Measurements from ENCODE around the gene ANGEL1. TPM values are rescaled to one million over a fixed set of nuclear protein-coding genes. Genes with fewer than 3 reads are reported as not detected.

Gene ANGEL1
- total and polyA plus RNA-seq, 2 donors (not counting 1 experiment from before 2014, with no cell fraction given) = 13.1 to 27.3 TPM

DNA sequence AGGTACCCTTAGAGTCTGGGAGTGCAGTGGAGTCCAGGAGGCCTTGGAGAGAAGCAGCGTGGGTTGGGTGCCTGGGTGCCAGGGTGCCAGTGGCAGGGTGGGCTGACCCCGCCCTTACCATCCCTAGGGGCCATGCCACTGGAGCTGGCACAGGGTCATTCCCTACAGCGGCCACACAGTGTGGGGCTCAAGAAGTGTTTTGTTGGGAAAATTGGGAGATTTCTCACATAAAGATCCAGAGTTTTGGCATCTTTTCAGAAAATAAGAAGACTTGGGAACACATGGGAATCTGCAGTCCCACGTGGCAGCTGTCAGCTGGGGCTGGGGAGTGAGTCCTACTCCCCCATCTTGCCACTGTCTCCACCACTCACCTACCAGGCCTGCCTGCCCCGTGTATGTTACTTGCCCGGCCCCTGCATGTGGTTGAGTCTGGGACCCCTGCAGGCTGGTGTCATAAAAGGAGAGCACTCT is 47.2 kb downstream of the ANGEL1 start:
- Histone ChIP-seq H3K36me3 (replicated peaks in 1 of 2; ENCODE audit: control extremely low read depth in 1 of 2, control insufficient read depth in 1 of 2, extremely low read depth in 1 of 2, insufficient read depth in 2 of 2, low read length in 1 of 2) (no peaks in the 10 kb centered on the region), H3K4me3 (ENCODE audit: control extremely low read depth in 1 of 5, extremely low read depth in 1 of 5, insufficient read depth in 1 of 5, low read depth in 2 of 5, low read length in 4 of 5) (no peak overlapping the region), H3K9ac (ENCODE audit: low read length) (no peak overlapping the region), H4K20me1 (ENCODE audit: control insufficient read depth, insufficient read depth, low read length, poor library complexity, severe bottlenecking) (no peaks in the 10 kb centered on the region), H3K4me2 (replicated peaks; ENCODE audit: low read depth, low read length, poor library complexity, severe bottlenecking) (no peak overlapping the region), H3K27me3 (replicated peaks in 1 of 4; ENCODE audit: control extremely low read depth in 1 of 4, control insufficient read depth in 3 of 4, insufficient read depth in 4 of 4, low read length in 3 of 4) (peaks cover 0 to 26% (median 11%) of the 10 kb centered on the region in 4 experiments), H3K27ac (ENCODE audit: low read length in 2 of 2) (no peak overlapping the region), H3K9me3 (ENCODE audit: control extremely low read depth in 1 of 3, control insufficient read depth in 2 of 3, insufficient read depth in 1 of 3, low read length in 2 of 3) (no peaks in the 10 kb centered on the region), H3K4me1 (ENCODE audit: control insufficient read depth in 2 of 2, insufficient read depth in 2 of 2, low read length in 2 of 2) (peaks cover 29 to 31% of the 10 kb centered on the region in 2 donors), H2AFZ (ENCODE audit: insufficient read depth, low read depth, low read length, poor library complexity, severe bottlenecking) (no peak overlapping the region), H3K79me2 (ENCODE audit: control insufficient read depth, insufficient read depth, low read length) (no peaks in the 10 kb centered on the region)
- WGBS (ENCODE audit: insufficient coverage) = 100% methylated on average over 4 of the region's 6 CpGs
- intact Hi-C loops (cut with micrococcal nuclease) = no loop called here
- ATAC-seq (ENCODE audit: low read depth) (no peak), DNase-seq (no peak)
- ChIA-PET CTCF (no interaction called here), POLR2A (no interaction called here)
- Mint-ChIP-seq H3K27me3 (peaks cover 17% of the 10 kb centered on the region), H3K9me3 (ENCODE audit: insufficient read depth) (no peaks in the 10 kb centered on the region), H3K4me1 (peaks cover 24% of the 10 kb centered on the region), H3K4me3 (no peak overlapping the region), H3K27ac (no peak overlapping the region)
- TF ChIP-seq EZH2 (IDR thresholded peaks at IDR 0.05; ENCODE audit: borderline replicate concordance, insufficient read depth, low read depth, low read length, poor library complexity, severe bottlenecking) (no peak), CTCF (IDR thresholded peaks at IDR 0.05) (no peak)

- no peaks in the 10 kb centered on the region for H3K36me3 ChIP-seq (replicated peaks in 1 of 2; ENCODE audit: control extremely low read depth in 1 of 2, control insufficient read depth in 1 of 2, extremely low read depth in 1 of 2, insufficient read depth in 2 of 2, low read length in 1 of 2)
- Mint-ChIP-seq H3K9me3 (ENCODE audit: insufficient read depth) (no peaks in the 10 kb centered on the region), H3K4me1 (peaks cover 18% of the 10 kb centered on the region), H3K27me3 (peaks cover 27% of the 10 kb centered on the region), H3K4me3 (peak overlapping the region; percentile 85), H3K27ac (no peak overlapping the region)
- no peak overlapping the region for H3K4me2 ChIP-seq (replicated peaks; ENCODE audit: low read depth, low read length, poor library complexity, severe bottlenecking)
- ChIA-PET POLR2A (no interaction called here), CTCF (no interaction called here)
- no peak overlapping the region for H3K9ac ChIP-seq (ENCODE audit: low read length)
- TF ChIP-seq CTCF (IDR thresholded peaks at IDR 0.05) (no peak), EZH2 (IDR thresholded peaks at IDR 0.05; ENCODE audit: borderline replicate concordance, insufficient read depth, low read depth, low read length, poor library complexity, severe bottlenecking) (no peak)
- ATAC-seq (ENCODE audit: low read depth) = no peak
- H3K27me3 ChIP-seq (replicated peaks in 1 of 4; ENCODE audit: control extremely low read depth in 1 of 4, control insufficient read depth in 3 of 4, insufficient read depth in 4 of 4, low read length in 3 of 4) = peaks cover 0 to 27% (median 11%) of the 10 kb centered on the region in 4 experiments
- WGBS (ENCODE audit: insufficient coverage) = 92% methylated on average over 7 of the region's 14 CpGs
- no peak for DNase-seq
- no peak overlapping the region for H3K27ac ChIP-seq (ENCODE audit: low read length in 2 of 2)
- H3K9me3 ChIP-seq (ENCODE audit: control extremely low read depth in 1 of 3, control insufficient read depth in 2 of 3, insufficient read depth in 1 of 3, low read length in 2 of 3) = no peaks in the 10 kb centered on the region
- no peak overlapping the region for H3K4me3 ChIP-seq (ENCODE audit: control extremely low read depth in 1 of 5, extremely low read depth in 1 of 5, insufficient read depth in 1 of 5, low read depth in 2 of 5, low read length in 4 of 5)
- H2AFZ ChIP-seq (ENCODE audit: insufficient read depth, low read depth, low read length, poor library complexity, severe bottlenecking) = no peak overlapping the region
- no peaks in the 10 kb centered on the region for H3K79me2 ChIP-seq (ENCODE audit: control insufficient read depth, insufficient read depth, low read length)
- intact Hi-C loops (cut with micrococcal nuclease) = loop anchor here (5.0 kb wide), 1 partner anchor 49 kb away; the partner anchor contains the start of gene ANGEL1
- no peaks in the 10 kb centered on the region for H4K20me1 ChIP-seq (ENCODE audit: control insufficient read depth, insufficient read depth, low read length, poor library complexity, severe bottlenecking)
- peaks cover 20 to 21% of the 10 kb centered on the region in 2 donors for H3K4me1 ChIP-seq (ENCODE audit: control insufficient read depth in 2 of 2, insufficient read depth in 2 of 2, low read length in 2 of 2)
These were observed 49.3 kb downstream of the ANGEL1 start for GRCh38 chr14:76763096-76764041.

All from B cell (primary cell).